Kidney (tissue), 14 donors: ENCODE measurements around the gene MTHFSD. TPM values are rescaled to one million over a fixed set of nuclear protein-coding genes. Genes with fewer than 3 reads are reported as not detected.

Source experiments
- DNase-seq, 5 donors: peaks; one replicate each; pipeline ENCODE4 v3.0.0-alpha.2; 2013 to 2020
- FAIRE-seq: peaks from 2 replicates; lab custom pipeline; 2012; peaks lifted over from hg19 to GRCh38; lab: Jason Lieb, UNC
- H3K27ac ChIP-seq, 2 donors: one replicate each; pipeline ENCODE4 v1.7.0; 2013; ENCODE audit warnings: low read depth in 2 of 2, low read length in 2 of 2, inconsistent platforms in 1 of 2
- H3K27me3 ChIP-seq: one replicate; pipeline ENCODE4 v1.7.1; 2013; ENCODE audit warnings: low read length, inconsistent platforms; ENCODE audit not compliant: control insufficient read depth, insufficient read depth
- H3K36me3 ChIP-seq, 3 donors: one replicate each; pipeline versions ENCODE4 v1.7.0 to v1.7.1; 2013; ENCODE audit warnings: low read length in 3 of 3, control low read depth in 1 of 3, inconsistent platforms in 1 of 3; ENCODE audit not compliant: insufficient read depth in 3 of 3, control insufficient read depth in 2 of 3
- H3K4me1 ChIP-seq, 3 donors: one replicate each; pipeline versions ENCODE4 v1.7.0 to v1.7.1; 2013; ENCODE audit warnings: low read length in 3 of 3, inconsistent platforms in 1 of 3, low read depth in 1 of 3; ENCODE audit not compliant: control insufficient read depth in 2 of 3, insufficient read depth in 2 of 3
- H3K4me3 ChIP-seq, 3 donors: one replicate each; pipeline versions ENCODE4 v1.7.0 to v1.8.1; 2013; ENCODE audit warnings: low read length in 3 of 3, control low read depth in 1 of 3, inconsistent platforms in 1 of 3
- H3K9ac ChIP-seq, 3 donors: one replicate each; pipeline versions ENCODE4 v1.7.0 to v1.7.1; 2013; ENCODE audit warnings: low read length in 3 of 3, control low read depth in 1 of 3, inconsistent platforms in 1 of 3
- H3K9me3 ChIP-seq, 3 donors: one replicate each; pipeline versions ENCODE4 v1.7.0 to v1.7.1; 2013; ENCODE audit warnings: low read length in 3 of 3, control low read depth in 1 of 3, inconsistent platforms in 1 of 3; ENCODE audit not compliant: control insufficient read depth in 2 of 3, insufficient read depth in 1 of 3
- CTCF ChIP-seq: IDR thresholded peaks from 3 replicates; pipeline ENCODE4 v1.5.1; 2012; ENCODE audit warnings: mild to moderate bottlenecking, moderate library complexity, borderline replicate concordance; ENCODE audit not compliant: insufficient read depth; ENCODE audit errors: extremely low read depth
- intact Hi-C: fragments of 100-400 bp; cut with DNase I; formaldehyde crosslinking; loops from one replicate; pipeline ENCODE4 v1.11.1; 2022
- polyA plus RNA-seq: library from polyadenylated mRNA; stranded (reverse); fragments of 350-450 nt; fragmentation: Illumina TruSeq; extraction: RNeasy Lipid Tissue Mini Kit (QIAGEN cat#74804); gene quantifications from one replicate; pipeline ENCODE4 v1.2.3, GENCODE V29; 2014; ENCODE audit warnings: low read depth, low replicate concordance; ENCODE audit not compliant: insufficient read depth
- total RNA-seq: library from RNA; stranded (reverse); fragmentation: NEBNext Ultra II Directional; extraction: Animal tissue kit (Norgen Biotek cat#: 25700); gene quantifications from one replicate; pipeline ENCODE4 v1.2.1, GENCODE V29; 2021
- donor health status: control.
- donor health status: control.
- donor health status: control.
- donor health status: control.
- donor health status: control.
- donor health status: DM: yes; HTN: yes; CAD: no.
- donor health status: Normal renal cell carcinoma (clear cell type).

MTHFSD gene
- total and polyA plus RNA-seq, 2 donors from 2014 or later = 11.3 to 26.2 TPM

- H3K9ac ChIP-seq = no peak overlapping the region
- no peaks in the 10 kb centered on the region for H3K36me3 ChIP-seq
- no peak overlapping the region for H3K27ac ChIP-seq
- DNase-seq (no peak), FAIRE-seq (no peak)
- peaks cover 67% of the 10 kb centered on the region for H3K27me3 ChIP-seq
- no peak overlapping the region for H3K4me3 ChIP-seq
- H3K9me3 ChIP-seq = no peaks in the 10 kb centered on the region
- intact Hi-C loops = no loop called here
- no peak for TF ChIP-seq CTCF
- H3K4me1 ChIP-seq = no peaks in the 10 kb centered on the region
Observed at GRCh38 chr16:86491640-86492023, 63.4 kb downstream of the MTHFSD start.

- peaks cover 61% of the 10 kb centered on the region for H3K27me3 ChIP-seq
- H3K4me3 ChIP-seq = no peak overlapping the region
- H3K36me3 ChIP-seq = no peaks in the 10 kb centered on the region
- no peaks in the 10 kb centered on the region for H3K9me3 ChIP-seq
- intact Hi-C loops = no loop called here
- H3K9ac ChIP-seq = no peak overlapping the region
- DNase-seq = no peak
- no peak for TF ChIP-seq CTCF
- FAIRE-seq = no peak
- H3K27ac ChIP-seq = no peak overlapping the region
- H3K4me1 ChIP-seq = no peaks in the 10 kb centered on the region
Observed at GRCh38 chr16:86490859-86491639, 64.0 kb downstream of the MTHFSD start.

- DNase-seq (no peak), FAIRE-seq (no peak)
Observed at GRCh38 chr16:86485746-86486145, 69.3 kb downstream of the MTHFSD start.

More at GRCh38 chr16:86485746-86486145, 69.3 kb downstream of the MTHFSD start:
- Histone ChIP-seq H3K27me3 (peaks cover 20% of the 10 kb centered on the region), H3K27ac (no peak overlapping the region), H3K9me3 (peaks cover 0 to 8% (median 5%) of the 10 kb centered on the region in 3 donors), H3K4me3 (no peak overlapping the region), H3K9ac (no peak overlapping the region), H3K36me3 (no peaks in the 10 kb centered on the region), H3K4me1 (no peaks in the 10 kb centered on the region)
- no peak for TF ChIP-seq CTCF
- intact Hi-C loops = no loop called here
